HEK293 (cell line): ENCODE data around the gene PTGER2.

Experiments
- GLI4 ChIP-seq: fragments of 450-650 bp; formaldehyde crosslinking; IDR thresholded peaks from 2 replicates; pipeline ENCODE4 v1.5.1; 2016; ENCODE audit warnings: missing biosample characterization, missing genetic modification characterization
- MZF1 ChIP-seq: fragments of 450-650 bp; formaldehyde crosslinking; IDR thresholded peaks from 2 replicates; pipeline ENCODE4 v1.5.1; 2017; ENCODE audit warnings: missing biosample characterization, missing genetic modification characterization, borderline replicate concordance
- SP2 ChIP-seq: fragments of 450-650 bp; formaldehyde crosslinking; IDR thresholded peaks from 2 replicates; pipeline ENCODE4 v1.5.1; 2016; ENCODE audit warnings: missing biosample characterization, missing genetic modification characterization
- ZBTB20 ChIP-seq: fragments of 450-650 bp; formaldehyde crosslinking; IDR thresholded peaks from 2 replicates; pipeline ENCODE4 v1.5.1; 2016; ENCODE audit warnings: missing biosample characterization, missing genetic modification characterization
- ZBTB21 ChIP-seq: fragments of 450-650 bp; formaldehyde crosslinking; IDR thresholded peaks from 2 replicates; pipeline ENCODE4 v1.5.1; 2017; ENCODE audit warnings: missing biosample characterization, missing genetic modification characterization
- ZEB2 ChIP-seq: fragments of 450-650 bp; formaldehyde crosslinking; IDR thresholded peaks from 2 replicates; pipeline ENCODE4 v1.5.1; 2016; ENCODE audit warnings: missing biosample characterization, missing genetic modification characterization
- ZNF324 ChIP-seq: fragments of 450-650 bp; formaldehyde crosslinking; IDR thresholded peaks from 2 replicates; pipeline ENCODE4 v1.5.1; 2016; ENCODE audit warnings: missing biosample characterization, missing genetic modification characterization
- ZNF530 ChIP-seq: fragments of 450-650 bp; formaldehyde crosslinking; IDR thresholded peaks from 2 replicates; pipeline ENCODE4 v1.5.1; 2016; ENCODE audit warnings: low read depth, missing biosample characterization, missing genetic modification characterization
- ZNF654 ChIP-seq: fragments of 450-650 bp; formaldehyde crosslinking; IDR thresholded peaks from 2 replicates; pipeline ENCODE4 v1.5.1; 2016; ENCODE audit warnings: low read depth, missing biosample characterization, missing genetic modification characterization
- ZNF76 ChIP-seq: fragments of 450-650 bp; formaldehyde crosslinking; IDR thresholded peaks from 2 replicates; pipeline ENCODE4; 2016; ENCODE audit warnings: low read depth, missing biosample characterization, missing genetic modification characterization, borderline replicate concordance
- TF ChIP-seq, protein P1 (sequence below): fragments of 450-650 bp; formaldehyde crosslinking; IDR thresholded peaks from 2 replicates; pipeline ENCODE4 v1.5.1; 2016; ENCODE audit warnings: missing biosample characterization, missing genetic modification characterization
- TF ChIP-seq, protein P2 (sequence below): fragments of 450-650 bp; formaldehyde crosslinking; IDR thresholded peaks from 2 replicates; pipeline ENCODE4 v1.5.1; 2016; ENCODE audit warnings: missing biosample characterization, missing genetic modification characterization, low read depth
- TF ChIP-seq, protein P3 (sequence below): fragments of 450-650 bp; formaldehyde crosslinking; IDR thresholded peaks from 2 replicates; pipeline ENCODE4 v1.5.1; 2016; ENCODE audit warnings: missing biosample characterization, missing genetic modification characterization

DNA sequence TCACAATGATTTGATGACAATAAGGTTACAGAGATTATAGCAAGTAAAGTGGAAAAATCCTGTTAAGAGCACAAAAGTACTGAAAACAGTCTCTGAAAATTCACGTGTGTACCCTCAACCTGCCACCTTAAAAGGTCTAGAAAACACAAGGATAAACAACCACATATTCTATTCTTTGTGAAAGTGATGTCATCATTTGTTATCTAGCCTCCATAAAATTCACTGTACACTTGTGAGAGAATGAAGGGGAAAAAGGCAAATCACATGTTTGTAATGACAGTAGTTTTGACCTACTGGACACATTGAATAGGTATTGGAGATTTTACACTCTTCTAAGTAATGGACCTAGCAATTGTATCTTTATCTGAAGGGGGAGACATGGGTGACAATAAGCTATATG lies 42.6 kb upstream of the PTGER2 start:
- TF ChIP-seq GLI4 (tag by site-specific recombination) (no peak), MZF1 (tag by site-specific recombination) (no peak), ZNF530 (tag by site-specific recombination) (no peak), ZNF654 (tag by site-specific recombination) (no peak), ZBTB20 (tag by site-specific recombination) (no peak), ZNF324 (no peak), ZNF76 (tag by site-specific recombination) (no peak), ZBTB21 (tag by site-specific recombination) (no peak), ZEB2 (no peak), SP2 (no peak)
- TF ChIP-seq, protein P1, sequence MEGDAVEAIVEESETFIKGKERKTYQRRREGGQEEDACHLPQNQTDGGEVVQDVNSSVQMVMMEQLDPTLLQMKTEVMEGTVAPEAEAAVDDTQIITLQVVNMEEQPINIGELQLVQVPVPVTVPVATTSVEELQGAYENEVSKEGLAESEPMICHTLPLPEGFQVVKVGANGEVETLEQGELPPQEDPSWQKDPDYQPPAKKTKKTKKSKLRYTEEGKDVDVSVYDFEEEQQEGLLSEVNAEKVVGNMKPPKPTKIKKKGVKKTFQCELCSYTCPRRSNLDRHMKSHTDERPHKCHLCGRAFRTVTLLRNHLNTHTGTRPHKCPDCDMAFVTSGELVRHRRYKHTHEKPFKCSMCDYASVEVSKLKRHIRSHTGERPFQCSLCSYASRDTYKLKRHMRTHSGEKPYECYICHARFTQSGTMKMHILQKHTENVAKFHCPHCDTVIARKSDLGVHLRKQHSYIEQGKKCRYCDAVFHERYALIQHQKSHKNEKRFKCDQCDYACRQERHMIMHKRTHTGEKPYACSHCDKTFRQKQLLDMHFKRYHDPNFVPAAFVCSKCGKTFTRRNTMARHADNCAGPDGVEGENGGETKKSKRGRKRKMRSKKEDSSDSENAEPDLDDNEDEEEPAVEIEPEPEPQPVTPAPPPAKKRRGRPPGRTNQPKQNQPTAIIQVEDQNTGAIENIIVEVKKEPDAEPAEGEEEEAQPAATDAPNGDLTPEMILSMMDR, result no peak
- TF ChIP-seq, protein P2, sequence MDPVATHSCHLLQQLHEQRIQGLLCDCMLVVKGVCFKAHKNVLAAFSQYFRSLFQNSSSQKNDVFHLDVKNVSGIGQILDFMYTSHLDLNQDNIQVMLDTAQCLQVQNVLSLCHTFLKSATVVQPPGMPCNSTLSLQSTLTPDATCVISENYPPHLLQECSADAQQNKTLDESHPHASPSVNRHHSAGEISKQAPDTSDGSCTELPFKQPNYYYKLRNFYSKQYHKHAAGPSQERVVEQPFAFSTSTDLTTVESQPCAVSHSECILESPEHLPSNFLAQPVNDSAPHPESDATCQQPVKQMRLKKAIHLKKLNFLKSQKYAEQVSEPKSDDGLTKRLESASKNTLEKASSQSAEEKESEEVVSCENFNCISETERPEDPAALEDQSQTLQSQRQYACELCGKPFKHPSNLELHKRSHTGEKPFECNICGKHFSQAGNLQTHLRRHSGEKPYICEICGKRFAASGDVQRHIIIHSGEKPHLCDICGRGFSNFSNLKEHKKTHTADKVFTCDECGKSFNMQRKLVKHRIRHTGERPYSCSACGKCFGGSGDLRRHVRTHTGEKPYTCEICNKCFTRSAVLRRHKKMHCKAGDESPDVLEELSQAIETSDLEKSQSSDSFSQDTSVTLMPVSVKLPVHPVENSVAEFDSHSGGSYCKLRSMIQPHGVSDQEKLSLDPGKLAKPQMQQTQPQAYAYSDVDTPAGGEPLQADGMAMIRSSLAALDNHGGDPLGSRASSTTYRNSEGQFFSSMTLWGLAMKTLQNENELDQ (tag by site-specific recombination), result no peak
- TF ChIP-seq, protein P3, sequence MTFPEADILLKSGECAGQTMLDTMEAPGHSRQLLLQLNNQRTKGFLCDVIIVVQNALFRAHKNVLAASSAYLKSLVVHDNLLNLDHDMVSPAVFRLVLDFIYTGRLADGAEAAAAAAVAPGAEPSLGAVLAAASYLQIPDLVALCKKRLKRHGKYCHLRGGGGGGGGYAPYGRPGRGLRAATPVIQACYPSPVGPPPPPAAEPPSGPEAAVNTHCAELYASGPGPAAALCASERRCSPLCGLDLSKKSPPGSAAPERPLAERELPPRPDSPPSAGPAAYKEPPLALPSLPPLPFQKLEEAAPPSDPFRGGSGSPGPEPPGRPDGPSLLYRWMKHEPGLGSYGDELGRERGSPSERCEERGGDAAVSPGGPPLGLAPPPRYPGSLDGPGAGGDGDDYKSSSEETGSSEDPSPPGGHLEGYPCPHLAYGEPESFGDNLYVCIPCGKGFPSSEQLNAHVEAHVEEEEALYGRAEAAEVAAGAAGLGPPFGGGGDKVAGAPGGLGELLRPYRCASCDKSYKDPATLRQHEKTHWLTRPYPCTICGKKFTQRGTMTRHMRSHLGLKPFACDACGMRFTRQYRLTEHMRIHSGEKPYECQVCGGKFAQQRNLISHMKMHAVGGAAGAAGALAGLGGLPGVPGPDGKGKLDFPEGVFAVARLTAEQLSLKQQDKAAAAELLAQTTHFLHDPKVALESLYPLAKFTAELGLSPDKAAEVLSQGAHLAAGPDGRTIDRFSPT (tag by site-specific recombination), result no peak
